ENCODE measurements around the gene COL13A1. TPM values are rescaled to one million over a fixed set of nuclear protein-coding genes. Genes with fewer than 3 reads are reported as not detected.
A peak's percentile ranks its signal among the peaks of the same experiment; 100 is the strongest.

COL13A1 gene
- total RNA-seq, 1 donor from 2014 or later: 29.2 TPM

DNA sequence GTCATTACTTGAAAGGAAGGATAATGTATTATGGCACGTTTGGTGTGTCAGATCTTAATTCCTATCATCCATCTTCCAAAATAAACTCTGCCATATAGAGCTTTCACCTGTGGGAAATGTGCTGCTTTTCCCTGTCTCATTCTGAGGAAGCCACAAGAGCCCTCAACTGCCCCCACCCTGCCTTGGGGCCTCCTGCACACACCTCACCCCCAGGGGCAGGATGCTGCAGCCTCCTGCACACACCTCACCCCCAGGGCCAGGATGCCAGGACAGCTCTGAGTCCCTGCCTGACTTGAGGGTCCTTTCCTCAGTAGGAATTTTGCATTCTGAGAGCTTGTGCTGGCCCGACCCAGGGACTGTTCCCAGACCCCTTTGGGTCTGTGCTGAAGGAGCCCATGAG is 67.1 kb downstream of the COL13A1 start:
- Mint-ChIP-seq H3K27ac (ENCODE audit: unreplicated experiment) (no peak overlapping the region), H3K9me3 (ENCODE audit: unreplicated experiment) (no peaks in the 10 kb centered on the region), H3K4me3 (ENCODE audit: unreplicated experiment) (no peak overlapping the region), H3K36me3 (ENCODE audit: unreplicated experiment) (no peaks in the 10 kb centered on the region), H3K4me1 (ENCODE audit: unreplicated experiment) (peaks cover 48% of the 10 kb centered on the region), H3K27me3 (ENCODE audit: unreplicated experiment) (no peaks in the 10 kb centered on the region)
- DNase-seq (ENCODE audit: extremely low spot score, unreplicated experiment): no peak
- TF ChIP-seq, protein P1, sequence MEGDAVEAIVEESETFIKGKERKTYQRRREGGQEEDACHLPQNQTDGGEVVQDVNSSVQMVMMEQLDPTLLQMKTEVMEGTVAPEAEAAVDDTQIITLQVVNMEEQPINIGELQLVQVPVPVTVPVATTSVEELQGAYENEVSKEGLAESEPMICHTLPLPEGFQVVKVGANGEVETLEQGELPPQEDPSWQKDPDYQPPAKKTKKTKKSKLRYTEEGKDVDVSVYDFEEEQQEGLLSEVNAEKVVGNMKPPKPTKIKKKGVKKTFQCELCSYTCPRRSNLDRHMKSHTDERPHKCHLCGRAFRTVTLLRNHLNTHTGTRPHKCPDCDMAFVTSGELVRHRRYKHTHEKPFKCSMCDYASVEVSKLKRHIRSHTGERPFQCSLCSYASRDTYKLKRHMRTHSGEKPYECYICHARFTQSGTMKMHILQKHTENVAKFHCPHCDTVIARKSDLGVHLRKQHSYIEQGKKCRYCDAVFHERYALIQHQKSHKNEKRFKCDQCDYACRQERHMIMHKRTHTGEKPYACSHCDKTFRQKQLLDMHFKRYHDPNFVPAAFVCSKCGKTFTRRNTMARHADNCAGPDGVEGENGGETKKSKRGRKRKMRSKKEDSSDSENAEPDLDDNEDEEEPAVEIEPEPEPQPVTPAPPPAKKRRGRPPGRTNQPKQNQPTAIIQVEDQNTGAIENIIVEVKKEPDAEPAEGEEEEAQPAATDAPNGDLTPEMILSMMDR (IDR thresholded peaks at IDR 0.05): no peak

- TF ChIP-seq, protein P1 (IDR thresholded peaks at IDR 0.05): no peak
- Mint-ChIP-seq H3K4me1 (ENCODE audit: unreplicated experiment) (peaks cover 48% of the 10 kb centered on the region), H3K36me3 (ENCODE audit: unreplicated experiment) (no peaks in the 10 kb centered on the region), H3K4me3 (ENCODE audit: unreplicated experiment) (no peak overlapping the region), H3K9me3 (ENCODE audit: unreplicated experiment) (no peaks in the 10 kb centered on the region), H3K27ac (ENCODE audit: unreplicated experiment) (peak overlapping the region; percentile 18), H3K27me3 (ENCODE audit: unreplicated experiment) (no peaks in the 10 kb centered on the region)
- DNase-seq (ENCODE audit: extremely low spot score, unreplicated experiment): no peak
Measured at GRCh38 chr10:69869291-69869961, 67.7 kb downstream of the COL13A1 start.

DNA sequence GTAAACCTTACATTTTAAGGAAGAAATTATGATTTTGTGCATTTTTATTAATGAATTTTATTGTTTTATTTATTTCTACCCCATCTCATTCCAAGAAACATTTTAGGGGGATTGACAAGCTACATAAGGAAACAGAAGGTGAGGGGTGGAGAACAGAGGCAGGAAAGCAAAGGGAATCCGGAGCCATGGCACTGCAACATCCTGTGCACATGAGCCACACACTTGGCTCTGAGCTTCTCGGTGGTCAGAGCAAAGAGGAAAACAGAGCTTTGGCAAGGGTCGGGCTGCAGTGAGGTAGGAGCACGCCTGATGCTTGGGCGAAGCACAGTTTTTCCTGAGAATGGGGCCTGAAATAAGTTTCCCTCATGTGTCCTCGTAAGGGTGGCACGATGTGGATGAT is 68.9 kb downstream of the COL13A1 start:
- H3K36me3 Mint-ChIP-seq (ENCODE audit: unreplicated experiment): no peaks in the 10 kb centered on the region
- peaks cover 36% of the 10 kb centered on the region for H3K4me1 Mint-ChIP-seq (ENCODE audit: unreplicated experiment)
- no peaks in the 10 kb centered on the region for H3K9me3 Mint-ChIP-seq (ENCODE audit: unreplicated experiment)
- no peak overlapping the region for H3K27ac Mint-ChIP-seq (ENCODE audit: unreplicated experiment)
- no peak for DNase-seq (ENCODE audit: extremely low spot score, unreplicated experiment)
- no peak overlapping the region for H3K4me3 Mint-ChIP-seq (ENCODE audit: unreplicated experiment)
- no peaks in the 10 kb centered on the region for H3K27me3 Mint-ChIP-seq (ENCODE audit: unreplicated experiment)
- TF ChIP-seq, protein P1 (IDR thresholded peaks at IDR 0.05): no peak

DNA sequence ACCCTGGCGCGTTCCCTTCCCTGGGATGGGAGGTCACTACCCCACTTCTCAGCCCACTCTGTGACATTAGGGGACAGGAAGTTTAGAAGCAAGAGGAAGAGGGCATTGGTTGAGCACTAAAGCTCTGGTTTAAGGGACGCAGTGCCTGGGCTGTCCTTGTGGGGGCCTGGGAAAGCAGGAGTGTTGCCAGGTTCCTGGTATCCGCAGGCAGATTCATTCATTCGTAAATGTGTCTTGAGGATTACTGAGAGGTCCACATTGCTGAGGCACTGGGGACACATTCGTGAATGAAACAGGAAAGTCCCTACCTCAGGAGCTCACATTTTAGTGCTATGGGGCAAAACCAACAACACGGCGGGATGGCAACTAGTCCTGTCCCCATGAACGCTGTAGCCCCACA is 69.4 kb downstream of the COL13A1 start:
- no peak for DNase-seq (ENCODE audit: extremely low spot score, unreplicated experiment)
- no peaks in the 10 kb centered on the region for H3K27me3 Mint-ChIP-seq (ENCODE audit: unreplicated experiment)
- TF ChIP-seq, protein P1 (IDR thresholded peaks at IDR 0.05): no peak
- no peaks in the 10 kb centered on the region for H3K9me3 Mint-ChIP-seq (ENCODE audit: unreplicated experiment)
- H3K4me1 Mint-ChIP-seq (ENCODE audit: unreplicated experiment): peaks cover 32% of the 10 kb centered on the region
- H3K27ac Mint-ChIP-seq (ENCODE audit: unreplicated experiment): no peak overlapping the region
- no peaks in the 10 kb centered on the region for H3K36me3 Mint-ChIP-seq (ENCODE audit: unreplicated experiment)
- no peak overlapping the region for H3K4me3 Mint-ChIP-seq (ENCODE audit: unreplicated experiment)

DNA sequence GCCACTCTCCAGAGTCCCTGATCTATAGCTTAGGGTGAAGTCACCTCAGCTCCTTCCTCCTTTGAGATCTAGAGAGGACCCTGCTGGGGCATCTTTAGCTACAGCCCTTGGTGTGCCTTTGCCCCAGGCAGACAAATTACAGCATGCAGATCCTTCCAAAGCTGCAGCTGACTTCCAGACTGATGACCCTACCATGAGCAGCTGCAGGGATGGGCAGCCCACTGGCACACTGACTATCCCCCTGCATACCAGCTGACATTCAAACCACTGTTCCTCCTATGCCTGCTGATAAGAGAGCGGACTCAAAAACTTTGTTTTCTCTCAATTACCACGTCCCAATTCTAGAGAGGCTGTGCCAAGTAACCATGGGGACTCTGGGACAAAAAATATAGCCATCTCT is 70.6 kb downstream of the COL13A1 start:
- Mint-ChIP-seq H3K4me1 (ENCODE audit: unreplicated experiment) (peaks cover 22% of the 10 kb centered on the region), H3K27me3 (ENCODE audit: unreplicated experiment) (no peaks in the 10 kb centered on the region), H3K36me3 (ENCODE audit: unreplicated experiment) (no peaks in the 10 kb centered on the region), H3K9me3 (ENCODE audit: unreplicated experiment) (no peaks in the 10 kb centered on the region), H3K4me3 (ENCODE audit: unreplicated experiment) (no peak overlapping the region), H3K27ac (ENCODE audit: unreplicated experiment) (no peak overlapping the region)
- no peak for DNase-seq (ENCODE audit: extremely low spot score, unreplicated experiment)
- TF ChIP-seq, protein P1 (IDR thresholded peaks at IDR 0.05): no peak

Measured in osteocyte (in vitro differentiated cells).